CD4-positive, alpha-beta T cell (primary cell): ENCODE results near the gene GFI1B. TPM values are rescaled to one million over a fixed set of nuclear protein-coding genes. Genes with fewer than 3 reads are reported as not detected.
"Not testable (repeated sequence)": the region's sequence is repeated elsewhere in the genome, so short reads cannot be mapped to it uniquely, and the experiment has no call there.

Source experiments
- ATAC-seq: fragments of 200-7000 bp; cut with Tn5 transposase; one replicate; pipeline ENCODE4 v1.10.0; 2022; ENCODE audit warnings: mild to moderate bottlenecking; ENCODE audit not compliant: poor library complexity
- CTCF ChIA-PET: fragments of 350-600 bp; sonication (Branson Sonifier 250); formaldehyde crosslinking; loops from one replicate; lab custom pipeline; 2021; ENCODE audit warnings: antibody characterized with exemption, inconsistent platforms; lab: Charles Lee
- POLR2A ChIA-PET: fragments of 350-600 bp; sonication (Branson Sonifier 250); formaldehyde crosslinking; loops from one replicate; lab custom pipeline; 2021; ENCODE audit warnings: antibody characterized with exemption, inconsistent platforms; lab: Charles Lee
- DNase-seq, 14 experiments: peaks; one replicate each; pipeline ENCODE4 v3.0.0-alpha.2; 2013 to 2020; ENCODE audit warnings: mixed read lengths in 2 of 14
- H3K27ac ChIP-seq, 2 donors: one replicate each; pipeline versions ENCODE4 v1.5.1 to v1.7.0; 2013; ENCODE audit warnings: low read length in 2 of 2, low read depth in 1 of 2, mild to moderate bottlenecking in 1 of 2
- H3K27me3 ChIP-seq, 2 experiments: 1 replicate in 1 of 2; 2 replicates in 1 of 2; pipeline versions ENCODE4 v1.6.1 to v1.7.0; 2013; ENCODE audit warnings: low read length in 2 of 2, control low read depth in 1 of 2, mild to moderate bottlenecking in 1 of 2, moderate library complexity in 1 of 2; ENCODE audit not compliant: insufficient read depth in 2 of 2, control insufficient read depth in 1 of 2
- H3K36me3 ChIP-seq: one replicate; pipeline ENCODE4 v1.6.1; 2013; ENCODE audit warnings: low read length, control low read depth; ENCODE audit not compliant: insufficient read depth
- H3K4me1 ChIP-seq: one replicate; pipeline ENCODE4 v1.6.1; 2013; ENCODE audit warnings: low read length, control low read depth; ENCODE audit not compliant: insufficient read depth
- H3K4me3 ChIP-seq: one replicate; pipeline ENCODE4 v1.5.1; 2013; ENCODE audit warnings: mild to moderate bottlenecking, low read length, moderate library complexity
- H3K9me3 ChIP-seq, 2 experiments: 1 replicate in 1 of 2; 2 replicates in 1 of 2; pipeline versions ENCODE4 v1.6.1 to v1.7.0; 2013; ENCODE audit warnings: low read length in 2 of 2, mild to moderate bottlenecking in 2 of 2, control low read depth in 1 of 2, moderate library complexity in 1 of 2; ENCODE audit not compliant: control insufficient read depth in 1 of 2, insufficient read depth in 1 of 2
- H3K27ac Mint-ChIP-seq: one replicate; pipeline ENCODE4 v1.8.0; 2020; ENCODE audit warnings: mixed read lengths
- H3K27me3 Mint-ChIP-seq: one replicate; pipeline ENCODE4 v1.8.0; 2021; ENCODE audit warnings: mixed read lengths
- H3K36me3 Mint-ChIP-seq: one replicate; pipeline ENCODE4 v1.8.0; 2021; ENCODE audit warnings: low read depth, mixed read lengths
- H3K4me1 Mint-ChIP-seq: one replicate; pipeline ENCODE4 v1.8.0; 2021; ENCODE audit warnings: low read depth, mixed read lengths
- H3K4me3 Mint-ChIP-seq: one replicate; pipeline ENCODE4 v1.8.0; 2020; ENCODE audit warnings: mild to moderate bottlenecking, mixed read lengths
- H3K9me3 Mint-ChIP-seq: one replicate; pipeline ENCODE4 v1.8.0; 2020; ENCODE audit warnings: mixed read lengths
- intact Hi-C, 2 experiments: fragments of 100-400 bp; cut with DNase I in 1 of 2; cut with micrococcal nuclease in 1 of 2; formaldehyde crosslinking; loops; one replicate each; pipeline versions ENCODE4 v1.15.1 to v1.9.0; 2023 to 2025; cut with DNase I, micrococcal nuclease
- total RNA-seq, 174 experiments: library from RNA in 2 of 174; stranded (reverse) in 2 of 174; gene quantifications; one replicate each; pipeline ENCODE4 v1.2.3 and lab custom pipeline; 2021 to 2026
- TF ChIP-seq, protein P1 (sequence below): fragments of 200-600 bp; IDR thresholded peaks from one replicate; pipeline ENCODE4 v1.8.0; 2022; ENCODE audit warnings: antibody characterized with exemption, mild to moderate bottlenecking

The GFI1B gene
- total RNA-seq, 2 experiments from 2014 or later, result 0.58 TPM; not detected in 1

GRCh38 chr9:132961002-132961401, 17.5 kb upstream of the GFI1B start:
- ChIA-PET CTCF (no interaction called here), POLR2A (interaction anchor here (0.7 kb wide), 1 partner anchor 1095 kb away, joined by 3 read pairs; no protein-coding TSS in a partner anchor)
- Mint-ChIP-seq H3K27ac (no peak overlapping the region), H3K4me1 (no peaks in the 10 kb centered on the region), H3K4me3 (no peak overlapping the region), H3K27me3 (peaks cover 21% of the 10 kb centered on the region), H3K9me3 (no peaks in the 10 kb centered on the region), H3K36me3 (no peaks in the 10 kb centered on the region)
- intact Hi-C loops, result no loop called here
- Histone ChIP-seq H3K9me3 (peaks cover 0 to 3% of the 10 kb centered on the region in 2 experiments), H3K4me1 (no peaks in the 10 kb centered on the region), H3K27me3 (peaks cover 0 to 2% of the 10 kb centered on the region in 2 experiments), H3K27ac (no peak overlapping the region), H3K4me3 (no peak overlapping the region), H3K36me3 (no peaks in the 10 kb centered on the region)
- TF ChIP-seq, protein P1, sequence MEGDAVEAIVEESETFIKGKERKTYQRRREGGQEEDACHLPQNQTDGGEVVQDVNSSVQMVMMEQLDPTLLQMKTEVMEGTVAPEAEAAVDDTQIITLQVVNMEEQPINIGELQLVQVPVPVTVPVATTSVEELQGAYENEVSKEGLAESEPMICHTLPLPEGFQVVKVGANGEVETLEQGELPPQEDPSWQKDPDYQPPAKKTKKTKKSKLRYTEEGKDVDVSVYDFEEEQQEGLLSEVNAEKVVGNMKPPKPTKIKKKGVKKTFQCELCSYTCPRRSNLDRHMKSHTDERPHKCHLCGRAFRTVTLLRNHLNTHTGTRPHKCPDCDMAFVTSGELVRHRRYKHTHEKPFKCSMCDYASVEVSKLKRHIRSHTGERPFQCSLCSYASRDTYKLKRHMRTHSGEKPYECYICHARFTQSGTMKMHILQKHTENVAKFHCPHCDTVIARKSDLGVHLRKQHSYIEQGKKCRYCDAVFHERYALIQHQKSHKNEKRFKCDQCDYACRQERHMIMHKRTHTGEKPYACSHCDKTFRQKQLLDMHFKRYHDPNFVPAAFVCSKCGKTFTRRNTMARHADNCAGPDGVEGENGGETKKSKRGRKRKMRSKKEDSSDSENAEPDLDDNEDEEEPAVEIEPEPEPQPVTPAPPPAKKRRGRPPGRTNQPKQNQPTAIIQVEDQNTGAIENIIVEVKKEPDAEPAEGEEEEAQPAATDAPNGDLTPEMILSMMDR, result no peak
- DNase-seq (no peak), ATAC-seq (no peak)

DNA sequence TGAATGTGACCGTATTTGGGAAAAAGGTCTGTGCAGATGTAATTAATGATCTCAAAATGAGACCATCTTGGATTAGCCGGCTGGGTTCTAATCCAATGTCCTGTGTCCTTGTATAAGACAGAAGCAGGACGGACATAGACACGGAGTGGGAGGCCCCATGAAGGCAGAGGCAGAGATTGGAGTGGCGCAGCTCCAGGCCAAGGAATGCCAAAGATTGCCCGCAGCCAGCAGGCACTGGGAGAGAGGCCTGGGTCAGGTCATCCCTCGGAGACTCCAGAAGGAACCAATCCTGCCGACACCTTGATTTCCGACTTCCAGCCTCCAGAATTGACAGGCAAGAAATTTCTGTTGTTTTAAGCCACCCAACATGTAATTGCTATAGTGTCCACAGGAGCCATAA, 13.0 kb upstream of the GFI1B start:
- no peaks in the 10 kb centered on the region for H3K4me1 Mint-ChIP-seq
- Histone ChIP-seq H3K4me1 (no peaks in the 10 kb centered on the region), H3K9me3 (no peaks in the 10 kb centered on the region), H3K36me3 (no peaks in the 10 kb centered on the region), H3K4me3 (no peak overlapping the region), H3K27me3 (peaks cover 0 to 4% of the 10 kb centered on the region in 2 experiments), H3K27ac (no peak overlapping the region)
- H3K9me3 Mint-ChIP-seq, result no peaks in the 10 kb centered on the region
- H3K27ac Mint-ChIP-seq, result no peak overlapping the region
- ATAC-seq (no peak), DNase-seq (no peak)
- CTCF ChIA-PET, result no interaction called here
- POLR2A ChIA-PET, result no interaction called here
- TF ChIP-seq, protein P1, result no peak
- intact Hi-C loops, result no loop called here
- no peaks in the 10 kb centered on the region for H3K36me3 Mint-ChIP-seq
- H3K27me3 Mint-ChIP-seq, result peaks cover 9% of the 10 kb centered on the region
- H3K4me3 Mint-ChIP-seq, result no peak overlapping the region

DNA sequence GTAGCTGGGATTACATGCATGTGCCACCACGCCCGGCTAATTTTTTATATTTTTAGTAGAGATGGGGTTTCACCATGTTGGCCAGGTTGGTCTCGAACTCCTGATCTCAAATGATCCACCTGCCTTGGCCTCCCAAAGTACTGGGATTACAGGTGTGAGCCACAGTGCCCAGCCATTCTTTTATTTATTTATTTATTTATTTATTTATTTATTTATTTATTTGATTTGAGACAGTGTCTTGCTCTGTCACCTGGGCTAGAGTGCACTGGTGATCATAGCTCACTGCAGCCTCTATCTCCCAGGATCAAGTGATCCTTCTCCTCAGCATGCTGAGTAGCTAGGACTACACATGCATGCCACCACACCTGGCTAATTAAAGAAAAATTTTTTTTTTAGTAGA, 10.6 kb upstream of the GFI1B start:
- CTCF ChIA-PET, H3K4me1 ChIP-seq, H3K9me3 ChIP-seq, H3K27me3 ChIP-seq, H3K36me3 ChIP-seq, DNase-seq, POLR2A ChIA-PET, H3K27me3 Mint-ChIP-seq, H3K4me3 Mint-ChIP-seq, intact Hi-C loops, H3K27ac Mint-ChIP-seq, H3K27ac ChIP-seq, H3K4me3 ChIP-seq, H3K9me3 Mint-ChIP-seq, H3K36me3 Mint-ChIP-seq, H3K4me1 Mint-ChIP-seq, ATAC-seq: not testable (repeated sequence)

DNA sequence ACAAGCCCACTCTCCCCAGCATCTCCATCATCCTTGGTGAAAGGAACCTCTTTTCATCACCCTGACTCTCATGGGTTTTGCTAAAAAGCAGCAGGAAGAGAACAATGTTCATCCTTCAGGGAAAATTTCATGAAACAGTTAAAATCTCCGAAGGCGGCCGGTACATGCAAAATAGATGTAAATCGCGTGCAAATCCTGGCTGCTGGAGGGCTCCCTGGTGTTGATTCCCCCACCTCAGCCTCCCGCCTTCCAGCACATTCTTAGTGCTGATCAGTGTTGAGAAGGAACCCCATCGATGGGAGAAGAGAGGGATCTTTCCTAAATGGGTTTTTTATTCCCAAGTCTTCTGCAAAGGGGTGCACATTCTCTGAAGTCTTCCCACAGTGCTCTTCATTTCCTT, 8.7 kb upstream of the GFI1B start:
- Histone ChIP-seq H3K27me3 (peaks cover 0 to 4% of the 10 kb centered on the region in 2 experiments), H3K27ac (no peak overlapping the region), H3K4me1 (peaks cover 6% of the 10 kb centered on the region), H3K36me3 (no peaks in the 10 kb centered on the region), H3K4me3 (no peak overlapping the region), H3K9me3 (no peaks in the 10 kb centered on the region)
- no peaks in the 10 kb centered on the region for H3K36me3 Mint-ChIP-seq
- TF ChIP-seq, protein P1, result no peak
- no peaks in the 10 kb centered on the region for H3K4me1 Mint-ChIP-seq
- no peak overlapping the region for H3K4me3 Mint-ChIP-seq
- ChIA-PET POLR2A (no interaction called here), CTCF (no interaction called here)
- H3K27ac Mint-ChIP-seq, result no peak overlapping the region
- H3K27me3 Mint-ChIP-seq, result peaks cover 21% of the 10 kb centered on the region
- ATAC-seq (no peak), DNase-seq (no peak)
- intact Hi-C loops, result loop anchor here (5.0 to 10.0 kb wide), 4 partner anchors 47 to 555 kb away; partner anchors contain the start of gene CFAP77 (in 1 of the 2)
- H3K9me3 Mint-ChIP-seq, result no peaks in the 10 kb centered on the region
